Measurements from ENCODE around the gene AGAP1.

Gene AGAP1

DNA sequence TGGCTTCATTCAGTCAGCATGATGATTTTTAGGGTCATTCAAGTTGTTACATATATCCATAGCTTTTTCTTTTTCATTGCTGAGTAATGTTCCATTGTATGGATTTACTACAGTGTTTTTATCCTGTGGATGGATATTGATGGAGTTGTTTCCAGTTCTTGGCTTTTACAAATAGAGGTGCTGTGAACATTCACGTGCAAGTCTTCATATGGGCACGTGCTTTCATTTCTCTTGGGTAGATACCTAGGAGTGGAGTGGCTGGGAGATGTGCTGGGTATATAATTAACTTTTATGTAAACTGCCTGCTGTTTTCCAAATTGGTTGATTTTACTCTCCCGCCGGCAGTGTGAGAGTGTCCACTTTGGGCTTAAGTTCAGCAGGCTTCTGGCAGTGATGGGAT is 16.5 kb downstream of the AGAP1 start:
- DNase-seq = no peak

DNA sequence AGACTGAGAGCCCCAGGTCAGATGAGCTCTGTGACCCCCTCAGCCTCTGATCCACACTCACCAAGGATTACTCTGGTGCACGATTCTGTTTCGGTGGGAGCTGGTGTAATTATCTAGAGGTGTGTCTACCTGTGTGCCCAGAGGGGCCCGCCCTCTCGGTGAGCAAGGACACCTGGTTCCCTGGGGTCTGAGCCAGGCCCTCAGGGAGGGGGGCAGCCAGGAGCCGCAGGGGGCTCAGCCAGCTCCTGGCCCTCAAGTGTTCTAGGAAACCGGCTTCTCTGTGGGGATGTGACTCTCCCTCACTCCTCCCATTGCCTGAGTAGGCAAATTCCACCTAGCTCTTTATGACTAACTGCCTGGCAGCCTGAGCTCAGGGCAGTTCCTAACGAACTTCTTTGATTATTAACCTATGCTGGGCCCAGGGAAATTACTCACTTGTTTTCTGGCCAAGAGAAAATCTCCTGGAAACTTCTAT is 17.4 kb downstream of the AGAP1 start:
- no peak for DNase-seq

DNA sequence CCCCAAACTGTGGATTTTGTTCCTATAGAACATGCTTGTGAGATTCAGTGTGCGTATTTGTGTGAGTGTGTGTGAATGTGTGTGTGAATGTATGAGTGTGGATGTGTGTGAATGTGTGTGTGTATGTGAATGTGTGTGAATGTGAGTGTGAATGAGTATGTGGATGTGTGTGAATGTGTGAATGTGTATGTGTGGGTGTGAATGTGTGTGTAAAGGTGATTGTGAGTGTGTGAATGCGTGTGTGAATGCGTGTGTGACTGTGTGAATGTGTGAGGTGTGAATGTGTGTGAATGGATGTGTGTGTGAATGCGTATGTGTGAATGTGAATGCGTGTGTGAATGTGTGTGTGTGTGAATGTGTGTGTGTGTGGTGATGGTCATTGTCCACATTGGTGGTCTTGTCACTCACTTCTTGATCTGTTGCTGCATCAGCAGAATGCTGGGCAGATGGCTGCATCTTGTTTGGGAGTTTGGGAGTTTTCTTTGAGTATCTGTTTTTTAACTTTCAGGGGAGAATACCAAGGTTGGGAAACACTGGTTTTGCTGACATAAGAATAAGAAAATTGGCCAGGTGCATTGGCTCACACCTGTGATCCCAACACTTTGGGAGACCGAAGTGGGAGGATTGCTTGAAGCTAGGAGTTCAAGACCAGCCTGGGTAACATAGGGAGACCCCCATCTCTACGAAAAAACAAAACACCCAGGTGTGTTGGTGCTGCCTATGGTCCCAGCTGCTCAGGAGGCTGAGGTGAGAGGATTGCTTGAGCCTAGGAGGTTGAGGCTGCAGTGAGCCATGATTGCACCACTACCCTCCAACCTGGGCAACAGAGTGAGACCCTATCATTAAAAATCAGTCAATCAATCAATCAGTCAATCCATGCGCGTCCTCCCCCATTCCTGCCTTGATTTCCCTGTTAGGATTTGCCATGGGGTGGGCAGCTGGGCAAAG is 18.2 kb downstream of the AGAP1 start:
- DNase-seq = no peak

DNA sequence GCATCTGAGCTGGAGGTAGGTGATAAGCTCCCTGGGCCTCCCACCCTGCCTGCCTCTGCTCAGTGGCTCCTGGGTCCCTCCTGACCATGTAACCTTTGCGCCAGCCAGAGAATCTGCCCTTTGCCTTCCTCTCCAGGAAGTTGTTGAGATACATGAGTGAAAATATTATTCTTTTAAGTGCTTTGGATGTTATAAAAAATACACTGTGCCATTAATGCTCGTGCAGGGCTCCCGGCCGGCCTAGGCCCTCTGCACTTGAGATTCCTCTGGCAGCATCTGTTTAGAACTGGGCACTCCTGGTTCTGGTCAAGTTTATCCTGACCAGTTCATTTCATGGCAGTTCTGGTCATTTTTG is 18.8 kb downstream of the AGAP1 start:
- DNase-seq = no peak

DNA sequence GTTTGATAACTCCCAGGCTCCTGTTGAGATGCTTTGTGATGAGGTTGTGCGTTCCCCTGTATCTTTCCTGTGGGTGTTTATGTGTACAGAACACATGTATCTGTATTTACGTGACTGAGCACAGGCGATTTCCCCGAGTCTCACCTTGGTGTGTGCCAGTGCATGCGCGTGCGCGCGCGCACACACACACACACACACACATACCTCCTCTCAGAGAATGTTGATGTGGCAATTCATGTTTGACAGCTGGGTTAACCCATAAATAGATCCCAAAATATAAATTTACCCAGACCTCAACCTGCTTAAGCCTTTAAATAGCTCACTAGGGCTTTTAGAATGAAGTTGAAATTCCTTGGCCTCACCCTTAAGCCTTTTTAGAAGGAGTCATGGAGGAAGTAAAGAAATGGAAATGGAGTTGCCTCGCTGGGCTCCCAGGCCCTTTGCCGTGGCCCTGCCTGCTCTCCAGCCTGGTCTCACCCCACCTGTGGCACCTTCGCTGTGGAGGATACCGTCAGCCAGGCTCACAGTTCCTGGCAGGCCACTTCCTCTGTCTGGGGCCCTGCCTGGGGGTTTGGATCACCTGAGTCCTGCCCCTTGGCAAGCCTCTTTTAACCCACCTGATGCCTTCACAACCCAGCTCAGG is 20.3 kb downstream of the AGAP1 start:
- no peak for DNase-seq

DNA sequence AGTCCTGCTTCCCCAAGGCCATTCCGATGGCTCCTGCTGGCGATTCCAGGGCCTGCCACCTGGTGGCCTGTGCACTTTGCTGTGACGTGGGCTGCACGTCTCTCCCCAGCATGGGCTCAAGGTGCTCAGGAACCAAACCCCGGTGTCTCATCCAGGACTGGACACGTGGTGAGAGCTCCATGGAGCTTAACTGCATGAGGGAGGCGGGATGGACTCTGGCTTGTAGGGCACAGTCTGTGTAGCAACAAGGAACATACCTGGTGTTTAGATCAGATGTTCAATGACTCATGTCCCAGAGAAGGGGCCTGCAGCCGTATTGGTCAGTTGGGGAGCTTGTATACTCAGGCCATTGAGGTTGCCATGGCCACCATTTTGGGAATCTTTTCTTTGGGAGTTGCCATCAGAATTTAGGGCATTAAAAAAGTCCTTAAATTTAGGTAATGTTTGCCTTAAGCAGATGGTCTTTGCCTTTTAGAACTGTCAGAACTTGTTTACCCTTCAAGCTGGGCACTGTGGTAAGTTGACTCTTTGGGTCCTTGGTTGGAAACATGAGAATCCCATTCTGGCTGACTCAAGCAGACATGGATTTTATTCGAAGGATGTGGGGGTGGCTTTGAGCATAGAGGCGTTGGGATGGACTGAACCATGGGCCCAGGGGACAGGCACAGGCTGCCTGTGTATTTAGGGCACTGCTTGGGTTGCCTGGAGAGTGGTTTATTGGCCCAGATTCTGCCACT is 21.0 kb downstream of the AGAP1 start:
- DNase-seq = no peak

DNA sequence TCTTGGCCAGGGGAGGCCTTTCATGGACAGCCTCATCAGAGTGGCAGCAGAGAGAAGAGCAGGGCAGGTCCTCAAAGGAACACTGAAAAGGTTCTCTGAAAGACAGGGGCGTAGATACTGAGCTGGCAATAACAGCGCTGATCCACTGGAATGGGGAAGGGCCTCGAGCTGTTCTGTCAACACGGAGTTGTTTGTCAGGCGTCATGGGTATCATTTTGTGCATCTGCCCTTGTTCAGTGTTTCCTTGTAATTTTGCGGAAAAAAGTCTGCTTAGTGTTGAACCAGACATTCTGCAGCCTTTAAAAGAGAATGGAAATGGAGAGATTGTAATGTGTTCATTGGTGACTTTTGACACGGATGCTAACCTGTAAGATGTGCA is 21.5 kb downstream of the AGAP1 start:
- no peak for DNase-seq

DNA sequence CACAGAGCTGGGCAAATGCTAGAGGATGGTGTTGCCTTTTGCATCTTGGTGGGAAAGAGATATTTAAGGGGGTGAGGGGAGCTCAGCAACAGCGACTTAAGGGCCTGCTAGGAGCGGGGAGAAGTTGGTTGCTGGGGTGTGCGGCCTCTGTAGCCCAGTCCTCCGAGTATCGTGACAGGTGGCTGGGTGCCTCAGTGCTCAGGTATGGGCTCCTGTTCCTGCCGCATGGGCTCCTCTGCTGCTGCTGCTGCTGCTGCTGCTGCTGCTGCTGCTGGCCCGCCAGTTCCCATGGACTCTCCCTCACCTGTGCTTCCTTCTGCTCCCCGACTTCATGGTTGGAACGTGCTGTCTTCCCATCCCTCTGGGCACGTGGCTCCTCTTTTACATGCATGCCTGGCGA is 22.0 kb downstream of the AGAP1 start:
- DNase-seq = no peak

DNA sequence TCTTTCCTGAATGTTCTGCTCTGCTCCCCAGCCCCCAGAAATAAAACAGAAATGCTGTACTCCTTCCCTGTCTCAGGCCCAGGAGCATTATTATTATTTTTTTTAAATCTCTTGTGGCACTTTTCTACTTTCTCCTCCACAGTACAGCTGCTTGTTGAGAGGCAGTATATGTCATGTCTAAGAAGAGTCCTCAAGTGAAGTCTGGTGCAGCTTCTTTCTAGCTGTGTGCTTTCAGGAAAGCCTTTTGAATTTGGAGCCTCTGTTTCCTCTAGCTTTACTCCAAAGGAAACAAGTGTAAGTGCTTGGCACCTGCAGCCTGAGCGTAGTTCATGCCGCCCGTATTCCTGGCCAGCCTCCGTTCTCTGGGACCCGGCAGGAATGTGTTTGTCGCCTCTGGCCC is 22.4 kb downstream of the AGAP1 start:
- no peak for DNase-seq

DNA sequence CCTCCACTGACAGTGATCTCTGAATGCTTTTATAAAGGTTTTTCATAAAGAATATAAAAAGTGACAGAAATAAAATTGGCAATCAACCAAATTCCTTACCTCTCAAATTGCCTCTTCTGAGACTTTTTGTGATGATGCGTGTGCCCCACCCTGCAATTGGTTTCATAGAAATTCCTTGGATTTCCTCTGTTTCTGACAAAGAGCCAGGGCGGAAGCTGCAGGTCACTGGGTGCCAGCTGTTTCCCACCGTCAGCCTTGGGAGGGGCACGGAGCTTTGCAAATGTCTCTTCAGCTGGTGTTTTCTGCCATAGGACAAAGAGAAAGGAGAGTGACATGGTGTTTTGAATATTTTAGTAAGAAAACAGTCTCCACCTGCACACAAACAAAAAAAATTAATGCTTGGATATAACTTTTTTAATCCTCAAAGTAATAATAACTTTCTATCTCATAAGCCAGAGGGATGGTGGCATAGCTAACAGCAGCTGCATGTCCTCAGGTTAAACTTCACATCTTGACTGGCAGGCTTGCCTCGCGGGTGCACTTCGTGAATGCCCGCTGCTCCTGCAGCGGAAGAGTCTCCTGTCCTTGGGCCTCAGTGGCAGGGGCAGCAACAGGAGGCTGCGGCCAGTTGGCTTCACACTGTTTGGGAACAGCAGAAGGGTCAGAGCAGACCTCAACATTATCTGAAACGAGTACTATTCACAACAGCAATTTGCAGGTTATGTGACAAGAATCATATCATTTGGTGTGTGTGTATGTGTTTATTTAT is 24.7 kb downstream of the AGAP1 start:
- DNase-seq = no peak

DNA sequence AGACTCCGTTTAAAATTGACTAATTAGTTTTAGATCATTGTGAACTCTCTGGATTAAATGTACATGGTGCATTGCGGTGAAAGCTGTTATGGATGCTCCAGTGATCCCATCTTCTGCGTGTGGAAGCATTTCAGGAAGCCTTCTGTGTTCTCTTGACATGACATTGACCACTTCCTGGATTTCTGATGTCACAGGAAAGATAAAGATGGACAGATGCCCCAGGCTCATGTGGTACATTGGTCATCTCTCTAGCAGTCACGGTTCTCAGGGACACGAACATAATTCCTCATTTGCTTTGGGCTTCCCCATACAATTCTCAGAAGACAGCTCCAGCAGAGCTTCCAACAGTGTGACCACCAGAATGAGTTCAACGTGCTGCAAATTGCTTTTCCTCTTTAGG is 26.9 kb downstream of the AGAP1 start:
- no peak for DNase-seq

DNA sequence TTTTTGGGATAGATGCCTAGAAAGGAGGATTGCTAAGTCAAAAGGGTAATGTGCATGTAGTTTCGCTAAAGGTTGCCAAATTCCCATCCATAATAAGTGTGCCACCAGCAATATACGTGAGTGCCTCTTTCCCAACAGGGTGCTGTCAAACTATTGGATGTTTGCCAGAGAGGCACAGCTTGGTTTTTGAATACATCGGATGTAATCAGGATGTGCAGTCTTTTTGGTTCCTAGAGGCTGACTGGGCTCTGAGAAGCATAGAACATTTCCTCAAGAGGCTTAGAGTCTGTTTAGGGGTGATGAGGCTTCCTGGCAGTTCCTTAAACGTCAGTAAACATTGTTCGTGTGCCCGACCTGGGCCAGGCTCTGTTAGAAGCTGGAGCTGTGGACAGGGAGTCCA is 28.0 kb downstream of the AGAP1 start:
- no peak for DNase-seq

DNA sequence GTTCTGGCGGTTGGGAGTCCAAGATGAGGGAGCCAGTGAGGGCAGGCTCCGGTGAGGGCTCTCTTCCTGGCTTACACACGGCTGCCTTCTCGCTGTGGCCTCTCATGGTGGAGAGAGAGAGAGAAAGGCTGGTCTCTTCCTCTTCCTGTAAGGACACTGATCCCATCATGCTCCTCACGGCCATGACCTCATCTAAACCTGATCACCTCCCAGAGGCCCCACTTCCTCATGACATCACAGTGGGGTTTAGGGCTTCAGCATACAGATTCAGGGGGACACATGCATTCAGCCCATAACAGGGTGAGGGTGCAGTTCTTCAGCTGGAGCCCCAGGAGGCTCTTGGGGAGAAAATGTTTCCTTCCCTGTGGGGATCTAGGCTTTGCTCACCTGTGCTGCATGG is 29.2 kb downstream of the AGAP1 start:
- DNase-seq = peak; percentile 27

DNA sequence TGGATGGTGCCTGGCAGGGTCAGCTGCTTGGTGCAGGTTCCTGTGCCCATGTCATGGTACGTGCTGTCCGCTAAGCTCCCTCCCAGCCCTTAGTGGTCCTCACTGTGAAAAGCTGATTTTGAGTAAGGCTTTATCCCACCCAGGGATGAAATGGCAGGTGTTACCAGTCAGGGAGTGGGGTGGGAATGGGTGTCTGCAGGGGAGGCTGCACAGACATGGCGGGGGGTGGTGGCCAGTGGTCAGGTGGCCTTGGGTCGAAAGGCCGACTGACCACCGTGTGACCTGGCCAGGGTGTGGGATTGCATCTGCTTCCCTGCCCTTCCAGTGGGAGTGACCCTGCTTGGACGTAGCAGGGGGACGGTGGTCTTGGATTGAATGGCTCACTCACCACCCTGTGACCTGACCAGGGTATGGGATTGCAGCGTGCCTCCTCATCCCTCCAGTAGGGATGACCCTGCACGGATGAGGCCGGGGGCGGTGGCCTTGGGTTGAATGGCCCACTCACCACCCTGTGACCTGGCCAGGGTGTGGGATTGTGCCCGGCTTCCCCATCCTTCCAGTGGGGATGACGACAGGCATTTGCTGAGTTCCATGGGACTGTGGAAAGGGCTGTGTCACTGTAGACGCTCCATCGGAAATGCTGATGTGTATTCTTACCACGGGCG is 29.8 kb downstream of the AGAP1 start:
- DNase-seq = no peak

DNA sequence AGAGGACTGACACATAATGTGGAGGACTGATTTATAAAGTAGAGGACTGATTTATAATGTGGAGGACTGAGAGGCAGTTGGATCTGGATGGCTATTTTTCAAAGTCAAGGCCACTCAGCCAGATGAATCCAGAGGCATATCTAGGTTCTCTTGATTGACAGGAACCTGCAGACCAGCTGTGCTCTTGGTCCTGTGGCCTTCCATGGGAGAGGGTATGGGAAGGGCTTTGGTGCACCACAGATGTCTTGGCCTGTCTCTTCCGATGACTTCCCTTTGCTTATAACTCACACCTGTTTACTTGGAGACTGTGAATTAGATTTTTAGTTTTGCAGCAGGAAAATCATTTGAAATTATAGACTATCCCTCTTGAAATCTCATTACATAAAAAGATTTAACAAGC is 32.3 kb downstream of the AGAP1 start:
- no peak for DNase-seq

DNA sequence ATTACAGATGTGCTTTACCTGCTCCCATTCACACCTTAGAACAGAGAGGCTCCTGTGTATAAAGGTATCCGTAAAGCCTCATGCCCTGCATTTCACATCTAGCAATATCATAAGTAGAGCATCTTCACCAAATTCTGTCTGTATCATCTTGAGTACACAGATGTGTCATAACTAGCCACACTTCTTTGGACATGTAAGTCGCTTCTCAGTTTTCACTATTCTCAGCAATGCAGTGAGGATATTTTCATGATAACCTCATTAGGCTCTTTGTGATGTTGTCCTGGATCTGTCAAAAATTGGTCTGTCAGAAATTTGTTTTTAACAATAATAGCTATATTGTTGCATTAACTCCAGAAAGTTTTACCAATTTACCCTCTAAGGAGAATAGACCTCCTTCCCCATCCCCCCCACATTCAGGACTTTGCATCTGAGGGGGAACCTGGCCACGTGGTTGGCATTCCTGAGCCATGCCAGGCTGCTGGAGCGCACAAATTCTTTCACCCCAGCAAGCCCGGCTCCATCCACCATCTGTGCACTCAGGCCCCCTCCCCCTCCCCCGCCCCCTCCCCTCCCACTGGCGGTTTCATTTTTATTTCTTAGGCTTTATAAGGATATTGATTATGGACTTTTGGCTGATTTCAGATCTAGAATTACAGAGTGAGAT is 34.1 kb downstream of the AGAP1 start:
- no peak for DNase-seq

DNA sequence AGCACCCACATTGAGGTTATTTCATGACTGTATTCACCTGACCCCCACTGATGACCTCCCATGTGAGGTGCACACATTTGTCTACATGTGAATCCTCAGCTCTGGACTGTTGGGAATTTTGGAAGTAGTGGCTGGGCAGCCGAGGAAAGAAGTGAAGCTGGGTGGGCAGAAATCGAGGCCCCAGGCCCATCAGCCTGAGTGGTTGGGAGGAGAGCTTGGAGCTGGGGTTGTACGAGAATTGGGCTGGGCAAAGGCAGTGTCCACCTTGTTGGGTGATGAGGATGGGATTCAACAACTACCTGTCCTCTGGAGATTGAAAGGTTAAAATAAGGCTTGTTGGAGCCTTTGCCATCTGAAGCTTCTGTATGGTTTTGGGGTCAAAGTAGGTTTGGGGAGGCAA is 35.8 kb downstream of the AGAP1 start:
- DNase-seq = no peak

DNA sequence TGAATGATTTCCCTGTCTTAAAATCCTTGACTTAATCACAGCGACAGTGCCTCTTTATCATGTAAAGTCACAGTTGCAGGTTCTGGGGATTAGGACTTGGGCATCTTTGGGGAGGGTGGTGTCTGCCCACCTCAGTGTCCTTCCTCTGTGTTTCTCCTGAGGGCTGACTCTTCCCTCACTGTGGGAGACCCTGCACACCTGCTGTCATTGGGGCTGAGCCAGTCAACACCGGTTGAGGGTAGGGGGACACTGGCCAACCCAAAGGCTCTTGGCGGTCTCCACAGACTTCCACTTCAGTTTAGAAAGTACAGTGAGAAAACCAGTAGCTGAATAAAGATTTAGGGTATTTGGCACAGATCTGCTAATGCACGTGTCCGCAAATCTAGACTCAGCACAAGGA is 36.9 kb downstream of the AGAP1 start:
- no peak for DNase-seq

DNA sequence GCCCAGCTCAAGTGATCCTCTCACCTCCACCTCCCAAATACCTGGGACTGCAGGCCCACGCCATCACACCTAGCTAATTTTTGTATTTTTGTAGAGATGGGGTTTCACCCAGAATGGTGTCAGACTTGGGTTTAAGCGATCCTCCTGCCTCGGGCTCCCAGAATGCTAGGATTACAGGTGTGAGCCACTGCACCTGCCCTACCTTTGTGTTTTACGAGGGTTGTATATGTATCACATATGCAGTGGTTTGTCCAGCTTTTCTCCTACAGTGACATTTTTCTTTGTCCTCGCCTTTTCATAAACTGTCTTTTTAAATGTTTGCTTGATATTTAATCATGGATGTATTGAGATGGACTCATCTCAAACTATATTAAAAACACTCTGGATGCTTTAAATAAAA is 38.5 kb downstream of the AGAP1 start:
- no peak for DNase-seq

DNA sequence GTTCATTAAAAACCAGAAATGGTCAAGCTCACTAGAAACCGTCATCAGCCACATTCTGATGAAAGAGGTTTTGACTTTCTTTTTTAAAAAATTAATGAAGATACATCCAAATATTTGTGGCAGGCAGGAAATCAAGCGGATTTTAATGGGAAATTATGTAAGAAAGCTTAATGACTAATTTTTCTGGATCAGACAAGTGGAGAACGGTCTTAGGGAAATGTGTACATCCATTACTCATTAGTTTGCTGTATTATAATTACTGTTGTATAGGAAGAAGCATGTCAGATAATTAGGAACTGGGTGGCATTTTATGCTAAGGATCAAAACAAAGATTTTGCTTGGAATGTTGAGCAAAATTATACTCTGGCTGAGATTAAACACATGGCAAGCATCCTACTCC is 39.4 kb downstream of the AGAP1 start:
- DNase-seq = no peak

DNA sequence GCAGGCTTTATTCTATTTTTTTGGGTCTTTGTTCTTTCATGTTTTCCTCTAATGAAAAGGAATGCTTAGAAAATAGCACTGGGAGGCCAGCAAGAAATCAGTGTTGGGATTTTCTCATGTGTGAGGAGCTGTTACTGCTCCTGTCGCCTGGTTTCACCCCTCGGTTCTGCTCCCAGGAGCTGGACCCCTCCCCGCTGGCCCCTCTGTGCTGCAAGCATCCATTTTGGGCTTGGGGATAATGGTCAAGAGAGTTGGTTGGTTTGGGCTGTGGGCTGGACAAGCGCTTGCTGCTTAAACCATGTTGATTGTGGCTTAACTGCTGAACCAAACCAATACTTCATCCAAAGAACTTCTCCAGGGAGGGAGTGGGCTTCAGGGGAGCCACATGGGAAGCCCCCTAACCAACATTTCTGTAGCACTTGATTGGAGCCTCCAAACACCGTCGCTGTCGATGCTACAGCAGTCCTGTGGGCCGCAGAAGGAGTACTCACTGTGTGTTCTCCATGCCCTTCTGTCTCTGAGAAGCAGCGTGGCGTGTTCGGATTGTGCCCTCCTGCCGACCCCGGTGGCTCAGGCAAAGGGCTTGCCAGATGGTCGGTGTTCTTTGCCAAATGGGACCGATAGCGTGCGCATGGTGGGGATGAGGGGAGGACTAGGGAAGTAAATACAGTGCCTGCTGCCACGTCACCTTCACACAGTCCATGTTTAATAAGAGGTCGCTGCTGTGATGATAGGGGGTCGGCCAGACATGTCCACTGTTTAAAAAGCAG is 40.0 kb downstream of the AGAP1 start:
- DNase-seq = no peak

All from DMS53 (cell line).